H9 (cell line): ENCODE results near the gene EPYC. TPM values are rescaled to one million over a fixed set of nuclear protein-coding genes. Genes with fewer than 3 reads are reported as not detected.

Source experiments
- DNase-seq: peaks from one replicate; pipeline ENCODE4 v3.0.0-alpha.2; 2017
- H2AFZ ChIP-seq: one replicate; pipeline ENCODE4 v1.6.1; 2013; ENCODE audit warnings: mild to moderate bottlenecking, low read length, control low read depth, moderate library complexity
- H2AK5ac ChIP-seq: 2 replicates; pipeline ENCODE4 v1.6.1; 2013; ENCODE audit warnings: low read length, control low read depth, mixed read lengths; ENCODE audit not compliant: insufficient read length
- H2BK120ac ChIP-seq: one replicate; pipeline ENCODE4 v1.6.1; 2013; ENCODE audit warnings: low read depth, mild to moderate bottlenecking, low read length, control low read depth, inconsistent platforms; ENCODE audit not compliant: poor library complexity, severe bottlenecking
- H2BK12ac ChIP-seq: 2 replicates; pipeline ENCODE4 v1.6.1; 2013; ENCODE audit warnings: low read length, control low read depth, mixed read lengths, low read depth; ENCODE audit not compliant: insufficient read length
- H2BK15ac ChIP-seq: 2 replicates; pipeline ENCODE4 v1.6.1; 2013; ENCODE audit warnings: low read depth, low read length, control low read depth
- H2BK20ac ChIP-seq: one replicate; pipeline ENCODE4 v1.6.1; 2013; ENCODE audit warnings: low read depth, mild to moderate bottlenecking, low read length, control low read depth, inconsistent platforms; ENCODE audit not compliant: poor library complexity, severe bottlenecking
- H2BK5ac ChIP-seq: 2 replicates; pipeline ENCODE4 v1.6.1; 2013; ENCODE audit warnings: low read length, control low read depth, mixed read lengths; ENCODE audit not compliant: insufficient read length
- H3K14ac ChIP-seq: 2 replicates; pipeline ENCODE4 v1.6.1; 2013; ENCODE audit warnings: low read length, control low read depth; ENCODE audit not compliant: insufficient read depth
- H3K18ac ChIP-seq: 2 replicates; pipeline ENCODE4 v1.6.1; 2013; ENCODE audit warnings: low read depth, mild to moderate bottlenecking, mixed read lengths, low read length, control low read depth; ENCODE audit not compliant: insufficient read length
- H3K23ac ChIP-seq: 2 replicates; pipeline ENCODE4 v1.6.1; 2013; ENCODE audit warnings: low read length, control low read depth, mixed read lengths, low read depth; ENCODE audit not compliant: insufficient read length
- H3K23me2 ChIP-seq: 2 replicates; pipeline ENCODE4 v1.6.1; 2013; ENCODE audit warnings: low read depth, mild to moderate bottlenecking, mixed read lengths, low read length, control low read depth; ENCODE audit not compliant: insufficient read length, poor library complexity, severe bottlenecking
- H3K27ac ChIP-seq: 2 replicates; pipeline ENCODE4 v1.5.1; 2013; ENCODE audit warnings: low read length, control low read depth, mixed read lengths, low read depth; ENCODE audit not compliant: insufficient read length
- H3K27me3 ChIP-seq: 2 replicates; pipeline ENCODE4 v1.6.1; 2013; ENCODE audit warnings: low read length, control low read depth, inconsistent platforms; ENCODE audit not compliant: insufficient read depth
- H3K4ac ChIP-seq: 2 replicates; pipeline ENCODE4 v1.6.1; 2013; ENCODE audit warnings: low read depth, mild to moderate bottlenecking, control low read depth, inconsistent platforms, low read length, moderate library complexity
- H3K4me1 ChIP-seq: 2 replicates; pipeline ENCODE4 v1.6.1; 2013; ENCODE audit warnings: low read length, control low read depth, inconsistent platforms; ENCODE audit not compliant: insufficient read depth
- H3K4me2 ChIP-seq: 2 replicates; pipeline ENCODE4 v1.6.1; 2013; ENCODE audit warnings: low read length, control low read depth, mixed read lengths; ENCODE audit not compliant: insufficient read length, insufficient read depth
- H3K56ac ChIP-seq: 2 replicates; pipeline ENCODE4 v1.6.1; 2013; ENCODE audit warnings: low read depth, mild to moderate bottlenecking, mixed read lengths, low read length, control low read depth; ENCODE audit not compliant: insufficient read length
- H3K79me1 ChIP-seq: 2 replicates; pipeline ENCODE4 v1.6.1; 2013; ENCODE audit warnings: low read depth, mild to moderate bottlenecking, moderate library complexity, low read length, control low read depth, inconsistent platforms; ENCODE audit not compliant: insufficient read depth, poor library complexity, severe bottlenecking
- H3K79me2 ChIP-seq: 2 replicates; pipeline ENCODE4 v1.6.1; 2013; ENCODE audit warnings: low read length, control low read depth, inconsistent platforms; ENCODE audit not compliant: insufficient read depth
- H3K9ac ChIP-seq: 2 replicates; pipeline ENCODE4 v1.6.1; 2013; ENCODE audit warnings: low read length, control low read depth, mixed read lengths; ENCODE audit not compliant: insufficient read length; ENCODE audit errors: extremely low read depth
- H3K9me3 ChIP-seq: one replicate; pipeline ENCODE4 v1.6.1; 2013; ENCODE audit warnings: low read depth, low read length, inconsistent platforms; ENCODE audit not compliant: control insufficient read depth
- H3T11ph ChIP-seq: one replicate; pipeline ENCODE4 v1.6.1; 2013; ENCODE audit warnings: mild to moderate bottlenecking, low read length, control low read depth, inconsistent platforms
- H4K20me1 ChIP-seq: one replicate; pipeline ENCODE4 v1.6.1; 2013; ENCODE audit not compliant: control insufficient read depth, insufficient read length, insufficient read depth
- H4K5ac ChIP-seq: 2 replicates; pipeline ENCODE4 v1.6.1; 2013; ENCODE audit warnings: low read depth, mild to moderate bottlenecking, mixed read lengths, low read length, control low read depth; ENCODE audit not compliant: insufficient read length
- H4K8ac ChIP-seq: replicated peaks from 2 replicates; pipeline ENCODE4 v1.6.1; 2013; ENCODE audit warnings: low read length, control low read depth, mixed read lengths, low read depth; ENCODE audit not compliant: insufficient read length
- H4K91ac ChIP-seq: 2 replicates; pipeline ENCODE4 v1.6.1; 2013; ENCODE audit warnings: low read depth, mild to moderate bottlenecking, moderate library complexity, mixed read lengths, low read length, control low read depth; ENCODE audit not compliant: insufficient read length
- H3K27ac Mint-ChIP-seq, 3 experiments: 2 replicates in 2 of 3; 3 replicates in 1 of 3; pipeline ENCODE4 v1.8.0; 2020 to 2021; ENCODE audit warnings: mixed read lengths in 3 of 3, mild to moderate bottlenecking in 1 of 3, moderate library complexity in 1 of 3
- H3K27me3 Mint-ChIP-seq: 2 replicates; pipeline ENCODE4 v1.8.0; 2021; ENCODE audit warnings: low read depth, mild to moderate bottlenecking, moderate library complexity, mixed read lengths
- H3K36me3 Mint-ChIP-seq, 3 experiments: 2 replicates in 2 of 3; 3 replicates in 1 of 3; pipeline ENCODE4 v1.8.0; 2020 to 2021; ENCODE audit warnings: low read depth in 3 of 3, mixed read lengths in 3 of 3; ENCODE audit not compliant: insufficient read depth in 1 of 3
- H3K4me1 Mint-ChIP-seq, 2 experiments: 2 replicates each; pipeline ENCODE4 v1.8.0; 2020; ENCODE audit warnings: mixed read lengths in 2 of 2
- H3K4me3 Mint-ChIP-seq, 2 experiments: 2 replicates in 1 of 2; 3 replicates in 1 of 2; pipeline ENCODE4 v1.8.0; 2020 to 2021; ENCODE audit warnings: mild to moderate bottlenecking in 2 of 2, mixed read lengths in 2 of 2, moderate library complexity in 1 of 2
- H3K9me3 Mint-ChIP-seq, 2 experiments: 2 replicates in 1 of 2; 3 replicates in 1 of 2; pipeline ENCODE4 v1.8.0; 2020; ENCODE audit warnings: mild to moderate bottlenecking in 2 of 2, mixed read lengths in 2 of 2, moderate library complexity in 1 of 2
- CTCF ChIP-seq: fragments of 200-600 bp; sonication (generic); conservative IDR thresholded peaks from 3 replicates; pipeline ENCODE4 v1.8.0; 2021; ENCODE audit warnings: antibody characterized with exemption, mild to moderate bottlenecking
- WGBS: extraction: QIAGEN DNeasy Blood & Tissue Kit; methylation state at CpG from one replicate; pipeline ENCODE4 v1.1.7; 2013; ENCODE audit warnings: missing lambda C conversion rate, low lambda C conversion rate, mixed read lengths; ENCODE audit not compliant: insufficient read length; ENCODE audit errors: extremely low coverage; 5-methylcytosine and 5-hydroxymethylcytosine counted together
- total RNA-seq: library from RNA; stranded (reverse); gene quantifications from 2 replicates; pipeline ENCODE4 v1.2.1, GENCODE V29; 2021

EPYC gene
- total RNA-seq, 1 experiment from 2014 or later, result not detected

- no peak overlapping the region for H3K9ac ChIP-seq
- no peak overlapping the region for H2BK120ac ChIP-seq
- H2BK15ac ChIP-seq, result no peak overlapping the region
- no peak overlapping the region for H2BK12ac ChIP-seq
- H3K9me3 Mint-ChIP-seq, result no peaks in the 10 kb centered on the region
- H4K8ac ChIP-seq, result no peak overlapping the region
- H3K27me3 ChIP-seq, result no peaks in the 10 kb centered on the region
- no peaks in the 10 kb centered on the region for H3K4me1 ChIP-seq
- H3K4me3 Mint-ChIP-seq, result no peak overlapping the region
- no peaks in the 10 kb centered on the region for H3K9me3 ChIP-seq
- no peaks in the 10 kb centered on the region for H3K79me1 ChIP-seq
- H3K4me1 Mint-ChIP-seq, result no peaks in the 10 kb centered on the region
- H3K4me2 ChIP-seq, result no peak overlapping the region
- H3T11ph ChIP-seq, result no peak overlapping the region
- H2AFZ ChIP-seq, result no peak overlapping the region
- H3K23me2 ChIP-seq, result no peaks in the 10 kb centered on the region
- WGBS, result no CpG with 5 or more reads among the region's 4 CpGs
- H3K36me3 Mint-ChIP-seq, result no peaks in the 10 kb centered on the region
- H3K14ac ChIP-seq, result no peak overlapping the region
- H3K4ac ChIP-seq, result no peak overlapping the region
- no peak overlapping the region for H4K5ac ChIP-seq
- no peak overlapping the region for H2BK5ac ChIP-seq
- H4K91ac ChIP-seq, result no peak overlapping the region
- H3K27ac Mint-ChIP-seq, result no peak overlapping the region
- no peaks in the 10 kb centered on the region for H3K27me3 Mint-ChIP-seq
- no peak overlapping the region for H3K27ac ChIP-seq
- H3K79me2 ChIP-seq, result no peaks in the 10 kb centered on the region
- H3K23ac ChIP-seq, result no peak overlapping the region
- no peaks in the 10 kb centered on the region for H4K20me1 ChIP-seq
- H2AK5ac ChIP-seq, result no peak overlapping the region
- no peak for DNase-seq
- no peak overlapping the region for H3K56ac ChIP-seq
- no peak overlapping the region for H2BK20ac ChIP-seq
- TF ChIP-seq CTCF, result no peak
- H3K18ac ChIP-seq, result no peak overlapping the region
These were observed 49.4 kb upstream of the EPYC start for GRCh38 chr12:91053951-91054715.
